Measurements from ENCODE around the gene CHP2. TPM values are rescaled to one million over a fixed set of nuclear protein-coding genes. Genes with fewer than 3 reads are reported as not detected.

The CHP2 gene
- total and polyA plus RNA-seq, 2 donors (not counting 3 experiments of a cell fraction or from before 2014, with no cell fraction given), result not detected

GRCh38 chr16:23757937-23758619 is 3.3 kb downstream of the CHP2 start:
- TF ChIP-seq GATA2 (IDR thresholded peaks at IDR 0.05; ENCODE audit: insufficient read depth, insufficient read length, low read depth, low read length) (no peak), POLR2A (IDR thresholded peaks at IDR 0.05; ENCODE audit: low read depth, low read length) (no peak), MAX (IDR thresholded peaks at IDR 0.05; ENCODE audit: insufficient read depth, insufficient read length) (no peak), JUN (IDR thresholded peaks at IDR 0.05; ENCODE audit: borderline replicate concordance, insufficient read depth, insufficient read length, low read depth) (no peak), POLR2AphosphoS5 (IDR thresholded peaks at IDR 0.05; ENCODE audit: insufficient read depth, low read depth, low read length) (no peak), FOS (IDR thresholded peaks at IDR 0.05; ENCODE audit: borderline replicate concordance, insufficient read depth, low read length) (no peak), CTCF (IDR thresholded peaks at IDR 0.05; ENCODE audit: extremely low read depth in 1 of 2, insufficient read depth in 1 of 2, low read depth in 1 of 2, low read length in 2 of 2) (no peak), MYC (IDR thresholded peaks at IDR 0.05; ENCODE audit: low read depth, low read length) (no peak), EZH2 (IDR thresholded peaks at IDR 0.05; ENCODE audit: borderline replicate concordance, low read depth, low read length, severe bottlenecking) (no peak)
- no peaks in the 10 kb centered on the region for H3K79me2 ChIP-seq (ENCODE audit: control insufficient read depth, insufficient read depth, low read length)
- H3K36me3 ChIP-seq (ENCODE audit: control insufficient read depth in 2 of 2, extremely low read depth in 1 of 2, insufficient read depth in 2 of 2, low read length in 2 of 2), result no peaks in the 10 kb centered on the region
- dilution Hi-C loops (cut with MboI; ENCODE audit: extremely low pct_ligation_motif_present, low sequenced_read_pairs), result no loop called here
- no peak overlapping the region for H3K9ac ChIP-seq (replicated peaks; ENCODE audit: extremely low read depth, insufficient read depth, low read length)
- CTCF ChIA-PET, result interaction anchor here (1.2 kb wide), 1 partner anchor 252 kb away, joined by 7 read pairs; no protein-coding TSS in a partner anchor
- H3K9me3 ChIP-seq (replicated peaks; ENCODE audit: control insufficient read depth, insufficient read depth, low read length), result no peaks in the 10 kb centered on the region
- H2AFZ ChIP-seq (ENCODE audit: low read depth, low read length), result no peak overlapping the region
- intact Hi-C loops (cut with micrococcal nuclease), result no loop called here
- DNase-seq (ENCODE audit: low read depth, low spot score) (no peak), FAIRE-seq (no peak)
- H3K27ac ChIP-seq (ENCODE audit: insufficient read depth, low read depth, low read length), result no peak overlapping the region
- BruUV-seq (replicated peaks), result no TSS peak
- H3K27me3 ChIP-seq (ENCODE audit: control insufficient read depth in 2 of 2, insufficient read depth in 2 of 2, low read length in 2 of 2), result peaks cover 14 to 24% of the 10 kb centered on the region in 2 experiments
- no peaks in the 10 kb centered on the region for H3K9me1 ChIP-seq (replicated peaks; ENCODE audit: control insufficient read depth, extremely low read depth, insufficient read depth, low read length)
- no peak overlapping the region for H3K4me2 ChIP-seq (ENCODE audit: insufficient read depth, low read length)
- H3K4me3 ChIP-seq (replicated peaks in 1 of 3; ENCODE audit: insufficient read depth in 1 of 3, low read depth in 1 of 3, low read length in 3 of 3), result no peak overlapping the region
- H4K20me1 ChIP-seq (replicated peaks; ENCODE audit: control insufficient read depth, extremely low read depth, insufficient read depth, low read length), result no peaks in the 10 kb centered on the region
- POLR2A ChIA-PET, result no interaction called here
- no peaks in the 10 kb centered on the region for H3K4me1 ChIP-seq (ENCODE audit: control insufficient read depth, extremely low read depth, insufficient read depth, low read length)

Measured in endothelial cell of umbilical vein (primary cell).